ENCODE results near the gene C6orf58.
"Not testable (repeated sequence)": the region's sequence is repeated elsewhere in the genome, so short reads cannot be mapped to it uniquely, and the experiment has no call there.

The C6orf58 gene

DNA sequence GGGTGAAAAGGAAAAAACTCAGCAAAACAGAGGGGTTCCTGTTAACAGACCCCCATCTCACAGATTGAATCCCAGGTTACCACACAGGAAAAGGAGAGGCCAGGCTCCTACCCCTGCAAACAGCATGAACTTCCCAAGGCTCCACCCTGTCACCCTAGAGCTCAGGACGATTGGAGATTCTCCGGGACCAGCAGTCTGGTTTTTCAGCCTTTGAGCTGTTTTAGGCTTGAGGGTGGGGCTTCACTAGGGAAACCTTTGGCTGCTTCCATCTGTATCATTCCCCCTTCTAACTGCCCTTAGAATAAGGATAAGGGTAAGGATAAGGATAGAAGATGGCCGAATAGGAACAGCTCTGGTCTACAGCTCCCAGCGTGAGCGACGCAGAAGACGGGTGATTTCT lies 16.0 kb downstream of the C6orf58 start:
- no peak for DNase-seq

DNA sequence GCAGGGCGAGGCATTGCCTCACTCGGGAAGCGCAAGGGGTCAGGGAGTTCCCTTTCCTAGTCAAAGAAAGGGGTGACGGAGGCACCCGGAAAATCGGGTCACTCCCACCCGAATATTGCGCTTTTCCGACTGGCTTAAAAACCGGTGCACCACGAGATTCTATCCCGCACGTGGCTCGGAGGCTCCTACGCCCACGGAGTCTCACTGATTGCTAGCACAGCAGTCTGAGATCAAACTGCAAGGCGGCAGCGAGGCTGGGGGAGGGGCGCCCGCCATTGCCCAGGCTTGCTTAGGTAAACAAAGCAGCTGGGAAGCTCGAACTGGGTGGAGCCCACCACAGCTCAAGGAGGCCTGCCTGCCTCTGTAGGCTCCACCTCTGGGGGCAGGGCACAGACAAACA lies 16.5 kb downstream of the C6orf58 start:
- DNase-seq = not testable (repeated sequence)

DNA sequence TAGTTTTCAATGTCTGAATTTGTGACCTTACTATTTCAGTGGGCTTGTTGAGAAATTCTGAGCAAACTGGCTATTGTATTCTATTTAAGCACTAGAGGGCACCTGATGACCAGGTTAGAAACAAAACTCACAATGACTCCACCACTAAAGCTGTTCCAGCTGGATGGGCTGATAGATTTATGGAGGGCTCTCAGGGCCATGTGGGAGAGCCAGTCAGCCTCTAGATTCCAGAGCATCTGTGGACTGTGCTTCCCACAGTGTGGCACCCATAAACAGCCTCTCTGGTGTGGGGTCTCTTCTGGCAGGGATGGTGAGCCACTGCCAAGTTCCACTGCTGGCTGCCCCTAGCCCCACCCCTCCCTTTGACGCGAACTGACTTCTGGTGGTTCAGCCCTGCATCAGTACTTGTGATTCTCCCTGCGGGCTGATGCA lies 29.2 kb downstream of the C6orf58 start:
- DNase-seq = no peak

DNA sequence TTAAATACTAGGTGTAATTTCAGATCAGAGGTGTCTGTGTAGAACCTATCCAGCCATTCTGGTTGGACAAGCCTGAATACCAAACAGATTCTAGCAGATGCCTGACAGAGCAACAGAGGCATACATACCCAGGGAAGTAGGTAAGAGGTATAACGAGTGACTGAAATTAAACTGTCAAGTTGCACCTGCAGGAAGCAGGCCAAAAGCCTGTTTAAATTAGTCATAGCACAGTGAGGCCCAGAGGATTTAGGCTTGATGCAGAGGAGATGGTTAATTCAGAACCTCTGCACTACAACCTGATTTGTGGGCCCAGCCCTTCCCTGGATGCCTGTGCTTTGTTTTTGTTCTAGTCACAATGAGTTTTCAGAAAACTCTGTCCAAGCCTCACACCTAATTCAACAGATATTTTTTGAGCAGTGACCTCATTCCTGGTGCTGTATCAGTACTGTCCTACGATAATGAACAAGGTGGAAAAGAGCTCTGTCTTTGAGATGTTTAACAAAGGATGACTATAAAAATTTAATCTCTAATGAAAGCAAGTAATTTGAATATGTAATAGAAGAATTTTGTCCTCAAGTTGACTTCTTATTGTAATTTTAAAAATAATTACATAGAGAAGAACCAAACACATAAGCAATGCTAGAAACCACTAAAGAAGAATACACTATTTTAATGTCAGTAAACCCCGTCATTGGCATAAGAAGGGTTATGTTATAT lies 31.7 kb downstream of the C6orf58 start:
- no peak for DNase-seq

DNA sequence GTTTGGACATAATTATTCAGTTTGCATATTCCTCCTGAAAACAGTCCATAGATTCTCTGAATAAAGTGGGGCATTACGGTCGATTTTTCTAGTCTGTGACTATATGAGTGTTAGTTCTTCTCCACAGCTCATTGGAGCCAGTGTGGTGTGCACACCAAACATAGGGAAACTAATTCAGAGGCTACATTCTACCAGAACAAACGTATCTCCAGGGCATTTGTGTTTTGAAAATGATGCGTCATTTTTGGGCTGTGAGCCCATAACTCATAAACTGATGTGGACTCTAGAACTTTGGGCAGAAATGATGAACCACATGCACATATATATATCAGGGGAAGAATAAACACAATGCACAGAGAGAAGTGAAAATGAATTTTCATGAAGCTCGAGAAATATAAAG lies 41.8 kb downstream of the C6orf58 start:
- DNase-seq = no peak

DNA sequence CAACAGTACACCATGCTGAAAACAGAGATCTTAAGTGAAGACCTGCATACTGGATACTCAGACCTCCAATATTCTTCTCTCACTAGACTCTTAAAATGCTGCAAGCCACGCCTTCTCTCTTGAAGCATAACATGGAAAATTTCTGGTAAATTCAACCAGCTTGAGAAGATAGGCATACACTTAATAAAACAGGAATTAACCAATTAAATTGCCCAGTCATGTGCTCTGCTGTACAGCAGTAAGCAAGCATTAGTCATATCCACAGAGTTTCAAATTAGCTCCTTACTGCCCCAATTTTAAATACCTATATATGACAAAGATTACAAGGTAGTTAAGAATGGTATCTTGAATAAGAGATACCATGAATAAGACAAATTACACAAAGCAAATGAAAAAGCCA lies 53.8 kb downstream of the C6orf58 start:
- DNase-seq = no peak

DNA sequence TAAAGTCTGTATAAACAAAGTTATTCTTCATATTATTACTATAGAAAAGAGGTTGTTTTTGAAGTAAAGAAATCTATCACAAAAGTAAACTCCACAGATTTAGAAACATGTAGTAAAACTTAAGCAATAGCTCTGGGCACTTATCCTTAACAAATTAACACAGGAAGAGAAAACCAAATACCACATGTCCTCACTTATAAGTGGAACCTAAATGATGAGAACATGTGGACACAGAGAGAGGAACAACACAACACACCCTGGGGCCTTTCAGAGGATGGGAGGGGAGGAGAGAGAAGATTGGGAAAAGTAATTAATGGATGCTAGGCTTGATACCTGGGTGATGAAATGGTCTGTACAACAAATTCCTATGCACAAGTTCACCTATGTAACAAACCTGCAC lies 57.2 kb downstream of the C6orf58 start:
- DNase-seq = no peak

DNA sequence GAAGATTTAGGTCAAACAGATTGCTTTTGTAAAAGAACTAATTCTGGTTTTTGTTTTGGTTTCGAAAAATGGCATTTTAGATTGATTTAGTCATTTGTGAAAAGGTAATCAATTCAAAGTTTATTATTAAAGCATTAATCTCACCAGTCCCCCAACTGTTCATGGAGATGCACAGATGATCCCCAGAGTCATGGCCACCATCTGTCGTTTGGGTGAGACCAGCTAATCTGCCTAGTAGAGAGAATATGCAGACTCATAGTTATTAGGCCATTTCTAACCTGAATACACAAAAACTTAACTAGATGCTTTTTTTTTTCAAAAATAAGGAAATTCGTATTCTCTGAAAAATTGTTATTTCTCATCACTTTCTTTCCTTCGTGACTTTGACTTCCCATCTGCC lies 58.1 kb downstream of the C6orf58 start:
- DNase-seq = no peak

DNA sequence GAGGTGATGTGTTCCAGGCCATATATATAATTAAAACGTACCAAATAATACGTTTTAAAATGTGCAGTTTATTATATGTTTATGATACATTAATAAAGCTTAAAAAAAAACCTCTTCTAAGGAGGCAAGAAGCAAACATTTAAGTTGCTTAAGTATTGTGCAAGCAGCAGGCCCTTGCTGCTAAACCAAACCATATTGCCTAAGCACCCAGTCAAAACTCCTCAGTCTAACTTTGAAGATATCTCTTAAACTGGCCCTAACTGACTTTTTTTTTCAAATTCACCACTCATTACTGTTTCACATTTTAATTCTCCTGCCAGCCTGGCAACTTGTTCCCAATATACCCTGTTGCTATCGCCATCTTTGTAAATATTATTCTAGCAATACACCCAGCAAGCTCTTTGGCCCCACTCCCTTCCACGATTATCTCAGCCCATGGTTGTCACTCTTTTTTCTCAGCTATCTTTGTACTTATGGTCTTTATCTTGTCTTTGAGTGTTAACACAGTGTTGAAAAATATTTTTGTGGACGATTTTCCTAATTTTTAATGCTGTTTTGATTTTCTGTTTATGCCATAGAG lies 60.9 kb downstream of the C6orf58 start:
- DNase-seq = no peak
